ENCODE results near the gene ARMC3. TPM values are rescaled to one million over a fixed set of nuclear protein-coding genes. Genes with fewer than 3 reads are reported as not detected.
A peak's percentile ranks its signal among the peaks of the same experiment; 100 is the strongest.

The ARMC3 gene
- total and polyA plus RNA-seq, 11 donors: not detected

- Histone ChIP-seq H3K27me3 (no peaks in the 10 kb centered on the region), H3K4me3 (no peak overlapping the region), H3K36me3 (no peaks in the 10 kb centered on the region), H3K4me1 (peaks cover 0 to 11% (median 0%) of the 10 kb centered on the region in 12 donors), H3K9me3 (peaks cover 0 to 17% (median 2%) of the 10 kb centered on the region in 12 donors), H3K27ac (peak overlapping the region in 1 of 12 donors; percentile 28)
- peak in 1 of 5 donors; percentile 13 for DNase-seq
- TF ChIP-seq CTCF (IDR thresholded peaks at IDR 0.05): no peak
- TF ChIP-seq POLR2A (IDR thresholded peaks at IDR 0.05): no peak
- intact Hi-C loops (cut with DNase I): no loop called here
- WGBS, 4 donors: 41 to 46% (median 44%) methylated on average over 10 of the region's 10 CpGs
- ATAC-seq: peak in 2 of 4 donors; percentile 18 to 24
These were observed 15.7 kb upstream of the ARMC3 start for GRCh38 chr10:22911889-22912762.

GRCh38 chr10:22912763-22913384 is 15.0 kb upstream of the ARMC3 start:
- peaks cover 0 to 20% (median 2%) of the 10 kb centered on the region in 12 donors for H3K9me3 ChIP-seq
- ATAC-seq (no peak), DNase-seq (no peak)
- no peak overlapping the region for H3K4me3 ChIP-seq
- no peaks in the 10 kb centered on the region for H3K36me3 ChIP-seq
- TF ChIP-seq POLR2A (IDR thresholded peaks at IDR 0.05) (no peak), CTCF (IDR thresholded peaks at IDR 0.05) (no peak)
- 50 to 55% (median 54%) methylated on average over 5 of the region's 5 CpGs for WGBS, 4 donors
- H3K27ac ChIP-seq: peak overlapping the region in 1 of 12 donors; percentile 28
- intact Hi-C loops (cut with DNase I): no loop called here
- no peaks in the 10 kb centered on the region for H3K27me3 ChIP-seq
- peaks cover 0 to 11% (median 0%) of the 10 kb centered on the region in 12 donors for H3K4me1 ChIP-seq

GRCh38 chr10:22913474-22914092 is 14.3 kb upstream of the ARMC3 start:
- no peak for ATAC-seq
- WGBS, 4 donors: 79 to 84% (median 81%) methylated on average over 6 of the region's 6 CpGs
- DNase-seq: no peak
- TF ChIP-seq POLR2A (IDR thresholded peaks at IDR 0.05) (no peak), CTCF (IDR thresholded peaks at IDR 0.05) (no peak)
- no peaks in the 10 kb centered on the region for H3K27me3 ChIP-seq
- no peak overlapping the region for H3K4me3 ChIP-seq
- peaks cover 0 to 18% (median 2%) of the 10 kb centered on the region in 12 donors for H3K9me3 ChIP-seq
- intact Hi-C loops (cut with DNase I): no loop called here
- H3K36me3 ChIP-seq: no peaks in the 10 kb centered on the region
- H3K4me1 ChIP-seq: peaks cover 0 to 11% (median 0%) of the 10 kb centered on the region in 12 donors
- H3K27ac ChIP-seq: no peak overlapping the region

GRCh38 chr10:22915314-22915713 is 12.5 kb upstream of the ARMC3 start:
- no peak for DNase-seq
- peaks cover 0 to 11% (median 0%) of the 10 kb centered on the region in 12 donors for H3K4me1 ChIP-seq
- H3K36me3 ChIP-seq: no peaks in the 10 kb centered on the region
- intact Hi-C loops (cut with DNase I): no loop called here
- no peak for ATAC-seq
- H3K27ac ChIP-seq: no peak overlapping the region
- H3K9me3 ChIP-seq: peaks cover 0 to 12% (median 0%) of the 10 kb centered on the region in 12 donors
- no peak for TF ChIP-seq POLR2A (IDR thresholded peaks at IDR 0.05)
- TF ChIP-seq CTCF (IDR thresholded peaks at IDR 0.05): no peak
- WGBS, 4 donors: 93 to 97% (median 96%) methylated on average over 3 of the region's 3 CpGs
- H3K27me3 ChIP-seq: no peaks in the 10 kb centered on the region
- no peak overlapping the region for H3K4me3 ChIP-seq

Measured in heart left ventricle (tissue), 16 donors.